PFSK-1 (cell line): ENCODE measurements around the gene CFAP77.

ENCODE experiments used
- FOXP2 ChIP-seq: optimal IDR thresholded peaks from 2 replicates; pipeline ENCODE3; 2011; ENCODE audit warnings: borderline replicate concordance, control low read depth, inconsistent platforms; ENCODE audit not compliant: insufficient read depth; ENCODE audit errors: extremely low read length, extremely low read depth
- POLR2AphosphoS5 ChIP-seq: IDR thresholded peaks from 2 replicates; pipeline ENCODE4 v1.6.1; 2012; ENCODE audit warnings: low read depth, mild to moderate bottlenecking, control low read depth, low read length, moderate library complexity
- REST ChIP-seq, 2 experiments: IDR thresholded peaks; 2 replicates each; pipeline versions ENCODE4 v1.6.1 to v1.8.0; 2011 to 2012; ENCODE audit warnings: low read depth in 2 of 2, low read length in 2 of 2, control low read depth in 1 of 2, inconsistent platforms in 1 of 2, mild to moderate bottlenecking in 1 of 2, moderate library complexity in 1 of 2; ENCODE audit not compliant: insufficient read depth in 1 of 2
- SIN3A ChIP-seq: IDR thresholded peaks from 2 replicates; pipeline ENCODE4 v1.6.1; 2012; ENCODE audit warnings: mild to moderate bottlenecking, low read length, moderate library complexity, borderline replicate concordance; ENCODE audit not compliant: insufficient read depth
- TAF1 ChIP-seq: IDR thresholded peaks from 2 replicates; pipeline ENCODE4 v1.6.1; 2012; ENCODE audit warnings: low read length, control low read depth, borderline replicate concordance; ENCODE audit not compliant: insufficient read depth

Gene CFAP77

GRCh38 chr9:132600326-132600984 lies 190.4 kb downstream of the CFAP77 start:
- TF ChIP-seq FOXP2: no peak

- TF ChIP-seq REST (IDR thresholded peaks at IDR 0.05; ENCODE audit: insufficient read depth in 1 of 2, low read depth in 2 of 2, low read length in 2 of 2) (no peak), SIN3A (no peak), TAF1 (no peak), FOXP2 (no peak), POLR2AphosphoS5 (no peak)
Measured at GRCh38 chr9:132602207-132602606, 192.2 kb downstream of the CFAP77 start.

GRCh38 chr9:132605387-132605786 lies 195.4 kb downstream of the CFAP77 start:
- TF ChIP-seq POLR2AphosphoS5 (no peak), SIN3A (no peak), FOXP2 (no peak), REST (IDR thresholded peaks at IDR 0.05; ENCODE audit: insufficient read depth in 1 of 2, low read depth in 2 of 2, low read length in 2 of 2) (no peak), TAF1 (no peak)

GRCh38 chr9:132606066-132606465 lies 196.1 kb downstream of the CFAP77 start:
- no peak for TF ChIP-seq TAF1
- TF ChIP-seq POLR2AphosphoS5: no peak
- no peak for TF ChIP-seq SIN3A
- TF ChIP-seq FOXP2: no peak
- TF ChIP-seq REST (IDR thresholded peaks at IDR 0.05; ENCODE audit: insufficient read depth in 1 of 2, low read depth in 2 of 2, low read length in 2 of 2): no peak

GRCh38 chr9:132609184-132609583 lies 199.2 kb downstream of the CFAP77 start:
- TF ChIP-seq TAF1: no peak
- no peak for TF ChIP-seq POLR2AphosphoS5
- no peak for TF ChIP-seq FOXP2
- TF ChIP-seq SIN3A: no peak
- no peak for TF ChIP-seq REST (IDR thresholded peaks at IDR 0.05; ENCODE audit: insufficient read depth in 1 of 2, low read depth in 2 of 2, low read length in 2 of 2)
